IPS DF 4.7 (cell line): ENCODE measurements around the gene NLE1.

Experiments
- DNase-seq: peaks from one replicate; pipeline ENCODE4 v3.0.0-alpha.2; 2013; ENCODE audit warnings: low spot score; ENCODE audit errors: extremely low read depth

Gene NLE1

GRCh38 chr17:35087731-35088355, 54.3 kb downstream of the NLE1 start:
- no peak for DNase-seq

GRCh38 chr17:35086931-35087573, 55.1 kb downstream of the NLE1 start:
- no peak for DNase-seq

DNA sequence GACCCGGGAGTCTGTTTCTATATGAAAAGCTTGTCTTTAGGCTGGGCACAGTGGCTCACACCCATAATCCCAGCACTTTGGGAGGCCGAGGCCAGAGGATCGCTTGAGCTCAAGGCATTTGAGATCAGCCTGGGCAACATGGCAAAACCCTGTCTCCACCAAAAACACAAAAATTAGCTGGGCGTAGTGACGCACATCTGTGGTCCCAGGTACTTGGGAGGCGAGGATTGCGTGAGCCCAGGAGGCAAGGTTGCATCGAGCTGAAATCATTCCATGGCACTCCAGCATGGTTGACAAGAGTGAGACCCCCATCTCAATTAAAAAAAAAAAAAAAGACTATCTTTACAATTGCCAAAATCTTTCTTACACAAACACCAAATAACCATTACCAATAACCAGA, 55.9 kb downstream of the NLE1 start:
- DNase-seq, result no peak

GRCh38 chr17:35084987-35085386, 57.1 kb downstream of the NLE1 start:
- DNase-seq, result no peak

GRCh38 chr17:35083071-35083470, 59.0 kb downstream of the NLE1 start:
- DNase-seq, result no peak

DNA sequence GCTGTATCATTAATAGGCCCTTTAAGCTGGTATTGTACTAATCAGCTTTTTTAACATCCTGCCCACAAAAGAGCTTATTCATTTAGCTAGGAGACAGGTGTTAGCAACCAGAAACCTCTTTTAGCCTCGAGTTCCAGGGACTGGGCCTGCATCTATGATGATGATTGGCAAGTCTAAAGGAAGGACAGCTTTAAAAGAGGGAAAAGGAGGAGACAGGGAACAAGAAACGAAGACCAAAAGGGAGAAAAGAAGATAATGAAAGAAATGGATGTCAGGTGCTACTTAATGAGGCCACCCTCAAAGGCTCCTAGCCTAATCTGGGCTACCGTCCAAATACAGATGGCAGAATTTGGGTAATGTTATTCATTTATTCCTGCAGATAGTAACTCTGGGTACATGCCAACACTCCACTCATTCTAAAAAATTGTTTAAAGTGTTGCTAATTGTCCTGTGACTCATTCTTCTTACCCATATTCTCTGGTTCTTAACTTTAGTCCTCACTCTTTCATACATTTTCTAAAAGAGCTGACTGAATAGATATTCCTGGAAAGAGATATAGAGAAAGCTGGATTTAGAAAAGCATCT, 59.9 kb downstream of the NLE1 start:
- DNase-seq, result no peak

GRCh38 chr17:35081638-35082037, 60.5 kb downstream of the NLE1 start:
- no peak for DNase-seq

DNA sequence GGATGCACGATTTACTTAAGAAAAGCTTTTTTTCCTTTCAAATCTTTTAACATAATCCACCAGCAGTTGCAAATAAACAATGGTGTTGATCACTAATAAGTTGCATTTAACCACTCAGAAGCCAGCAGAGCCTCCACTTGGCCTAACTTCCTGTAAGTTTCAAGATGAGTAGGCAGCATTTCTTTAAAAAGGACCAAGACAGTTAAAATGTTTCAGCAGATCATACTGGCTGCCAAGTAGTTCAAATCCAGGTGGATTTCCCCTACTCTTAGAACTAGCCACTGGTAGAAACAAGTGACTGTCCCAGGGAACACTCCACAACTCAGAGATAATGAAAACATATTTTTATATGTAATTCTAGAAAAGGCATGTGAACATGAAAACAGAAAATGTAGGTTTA, 61.6 kb downstream of the NLE1 start:
- no peak for DNase-seq

DNA sequence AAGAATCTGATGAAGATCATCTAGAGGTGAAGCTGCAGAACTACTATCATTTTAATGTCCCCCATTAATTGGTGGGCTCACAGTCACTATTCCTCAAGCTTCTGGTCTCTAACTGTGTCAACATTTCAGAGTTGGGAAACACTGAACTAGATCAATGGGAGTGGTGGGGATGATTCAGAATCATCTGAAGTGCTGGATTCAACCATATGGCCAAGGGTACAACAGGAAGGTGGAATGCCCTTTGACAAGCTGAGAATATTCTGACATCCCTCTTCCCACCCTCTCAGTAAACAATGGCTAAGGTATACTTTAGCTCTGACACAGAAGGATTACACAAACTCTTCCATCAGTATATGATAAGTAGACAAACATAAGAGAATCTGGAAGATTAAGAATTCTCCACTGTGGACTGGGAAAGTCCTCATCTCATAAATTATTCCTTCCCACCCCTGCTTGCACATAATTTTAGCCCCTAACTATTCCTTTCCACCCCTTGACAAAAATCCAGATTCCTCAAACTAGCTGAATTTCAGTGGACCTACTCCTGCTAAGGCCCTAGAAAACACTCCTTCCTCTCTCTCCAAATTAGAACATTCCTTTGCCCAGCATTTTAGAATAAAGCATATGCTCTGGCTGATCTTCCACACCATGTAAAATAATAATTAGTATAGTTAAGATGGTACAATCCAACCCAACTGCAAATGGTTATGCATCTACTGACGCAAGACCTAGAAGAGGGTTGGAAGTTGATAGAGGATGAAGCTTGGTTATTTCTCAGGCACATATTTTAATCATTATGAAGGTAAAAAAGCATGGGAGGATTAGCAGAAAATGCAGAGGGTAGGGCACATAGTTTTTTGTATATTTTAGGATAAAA, 62.3 kb downstream of the NLE1 start:
- DNase-seq, result no peak
